HG02885 (cell line): Measurements from ENCODE around the gene ARL4D.
"Not testable (repeated sequence)": the region's sequence is repeated elsewhere in the genome, so short reads cannot be mapped to it uniquely, and the experiment has no call there.

Experiments
- ATAC-seq: cut with Tn5 transposase; IDR thresholded peaks from one replicate; pipeline ENCODE4 v1.9.1; 2021; ENCODE audit warnings: mild to moderate bottlenecking; ENCODE audit not compliant: unreplicated experiment, poor library complexity

Gene ARL4D, protein sequence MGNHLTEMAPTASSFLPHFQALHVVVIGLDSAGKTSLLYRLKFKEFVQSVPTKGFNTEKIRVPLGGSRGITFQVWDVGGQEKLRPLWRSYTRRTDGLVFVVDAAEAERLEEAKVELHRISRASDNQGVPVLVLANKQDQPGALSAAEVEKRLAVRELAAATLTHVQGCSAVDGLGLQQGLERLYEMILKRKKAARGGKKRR

DNA sequence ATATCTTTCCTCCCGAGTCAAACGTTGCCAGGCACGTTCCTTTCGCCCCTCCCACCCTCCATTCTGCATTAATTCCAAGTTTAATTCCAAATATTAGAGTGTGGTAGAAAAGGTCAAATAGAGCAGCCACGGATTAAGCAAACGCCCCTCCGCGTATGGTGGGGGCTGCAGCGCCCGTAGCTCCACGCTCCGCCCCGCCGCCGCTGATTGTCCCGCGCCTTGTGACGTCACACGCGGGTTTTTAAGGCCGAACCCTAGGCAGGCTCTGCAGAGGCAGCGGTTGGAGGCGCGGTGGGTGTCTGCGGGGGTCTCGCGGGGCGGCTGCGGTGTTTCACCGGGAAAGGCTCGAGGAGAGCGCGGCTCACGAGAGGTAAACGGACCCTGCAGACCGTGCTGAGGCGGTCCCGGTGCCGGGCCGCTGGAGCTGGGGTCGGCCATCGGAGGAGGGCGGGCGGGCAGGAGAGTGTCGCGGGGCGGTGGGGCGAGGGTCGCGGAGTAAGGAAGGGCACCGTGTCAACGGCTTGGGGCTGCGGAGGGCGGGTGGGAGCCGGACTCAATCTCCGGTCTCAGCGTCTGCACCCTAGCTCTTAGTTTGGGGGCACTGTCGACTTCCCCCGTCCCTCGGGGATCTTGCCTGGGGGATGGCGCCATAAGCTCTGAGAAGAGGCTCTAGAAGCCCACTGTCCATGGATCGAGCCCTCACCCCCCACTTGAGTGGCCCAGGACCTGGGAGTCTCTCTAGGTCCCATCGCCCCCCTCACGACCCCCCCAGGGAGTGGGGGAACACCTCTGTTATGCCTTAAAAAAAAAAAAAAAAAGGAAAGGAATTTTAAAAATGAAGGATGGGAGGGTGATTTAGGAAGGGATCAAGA lies at the start of gene ARL4D:
ARL4D (plus strand) TSS at position 270 of the 872 bp plus-strand sequence. CDS start 740 bp downstream, outside the sequence.
- ATAC-seq = peak; percentile 58

DNA sequence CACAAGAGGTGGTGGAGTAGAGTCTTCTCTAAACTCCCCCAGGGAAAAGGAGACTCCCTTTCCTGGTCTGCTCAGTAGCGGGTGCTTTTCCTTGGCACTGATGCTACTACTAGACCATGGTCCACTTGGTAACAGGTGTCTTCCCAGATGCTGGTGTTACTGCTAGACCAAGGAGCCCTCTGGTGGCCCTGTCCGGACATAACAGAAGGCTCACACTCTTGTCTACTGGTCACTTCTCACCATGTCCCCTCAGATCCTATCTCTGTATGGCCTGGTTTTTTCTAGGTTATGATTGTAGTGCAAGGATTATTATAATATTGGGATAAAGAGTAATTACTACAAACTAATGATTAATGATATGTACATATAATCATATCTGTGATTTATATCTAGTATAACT lies 49.7 kb upstream of the ARL4D start:
- ATAC-seq = no peak

DNA sequence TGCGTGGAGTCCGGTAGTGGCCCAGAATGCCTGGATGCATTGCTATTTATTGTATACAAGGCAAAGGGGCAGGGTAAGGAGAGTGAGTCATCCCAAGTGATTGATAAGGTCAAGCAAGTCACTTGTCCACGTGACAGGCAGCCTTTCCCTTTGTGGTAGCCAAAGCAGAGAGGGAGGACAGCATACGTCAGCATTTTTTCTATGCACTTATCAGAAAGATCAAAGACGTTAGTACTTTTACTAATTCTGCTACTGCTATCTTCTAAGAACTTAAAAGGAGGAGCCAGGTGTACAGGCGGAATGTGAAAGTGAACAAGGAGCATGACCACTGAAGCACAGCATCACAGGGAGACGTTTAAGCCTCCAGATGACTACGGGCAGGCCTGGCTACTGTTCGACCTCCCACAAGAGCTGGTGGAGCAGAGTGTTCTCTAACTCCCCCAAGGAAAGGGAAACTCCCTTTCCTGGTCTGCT lies 47.9 kb upstream of the ARL4D start:
- ATAC-seq = no peak

DNA sequence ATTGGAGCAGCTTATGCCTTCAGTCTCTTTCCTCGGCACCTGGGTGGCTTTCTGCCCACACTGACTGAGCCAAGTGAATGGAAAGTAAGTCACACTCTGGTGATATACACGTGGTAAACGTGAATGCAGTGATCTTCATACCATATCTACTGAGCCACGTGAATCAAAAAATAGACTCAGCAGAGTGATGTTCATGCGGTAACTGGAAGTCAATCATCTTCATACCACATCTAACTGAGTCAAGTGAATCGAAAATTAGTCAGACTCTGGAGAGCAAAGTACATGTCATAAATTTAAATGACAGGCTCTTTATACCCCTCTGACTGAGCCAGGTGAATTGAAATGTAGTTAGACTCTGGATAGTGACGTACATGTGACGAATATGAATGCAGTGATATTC lies 47.1 kb upstream of the ARL4D start:
- no peak for ATAC-seq

DNA sequence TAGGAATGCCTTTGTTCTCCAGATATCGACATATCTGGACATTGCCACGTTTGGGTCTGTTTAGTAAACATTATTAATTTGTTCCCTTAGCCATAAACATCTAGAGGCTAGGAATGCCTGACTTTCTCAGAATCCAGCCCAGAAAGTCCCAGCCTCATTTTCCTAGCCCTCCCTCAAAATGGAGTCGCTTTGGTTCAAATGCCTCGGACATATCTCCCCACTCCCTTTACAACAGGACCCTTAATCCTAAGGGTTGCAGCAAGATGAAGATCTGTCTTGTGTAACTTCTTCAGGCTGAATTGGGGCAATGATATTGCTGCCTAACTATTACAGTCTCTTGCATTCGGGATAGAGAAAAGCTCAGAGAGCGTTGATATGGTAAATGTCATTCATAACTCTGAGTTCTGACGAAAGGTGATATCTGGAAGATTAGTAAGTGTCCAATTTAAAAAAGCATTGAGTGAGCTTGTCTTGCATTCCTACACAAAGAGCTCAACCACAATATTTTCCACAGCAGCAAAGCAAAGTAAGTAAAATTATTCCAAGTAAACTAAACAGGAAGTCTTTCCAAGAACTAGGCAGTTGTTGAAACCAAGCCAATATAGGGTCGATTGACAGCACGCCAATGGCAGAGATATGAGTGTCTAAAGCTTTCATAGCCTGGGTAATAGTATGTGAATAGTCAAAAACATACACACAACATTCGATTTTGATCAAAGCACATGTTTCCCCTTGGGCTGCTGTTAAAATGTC lies 46.0 kb upstream of the ARL4D start:
- no peak for ATAC-seq

DNA sequence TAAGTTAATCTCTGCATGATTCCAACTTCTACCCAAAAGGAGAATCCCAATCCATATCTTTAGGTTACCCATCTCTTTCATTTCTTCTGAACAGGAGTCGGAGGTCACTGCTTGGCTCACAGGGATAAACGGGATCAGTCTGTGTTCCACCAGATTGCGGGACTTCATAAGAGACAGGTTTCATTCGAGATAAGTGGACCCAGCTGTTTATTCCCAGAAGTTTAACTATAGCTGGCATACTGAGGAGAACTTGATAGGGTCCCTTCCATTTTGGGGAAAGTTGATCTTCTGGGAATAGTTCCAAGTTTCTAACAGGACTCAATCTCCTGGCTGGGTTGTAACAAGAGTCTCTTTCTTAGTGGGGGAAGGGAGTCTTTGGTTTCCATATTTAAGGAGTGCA lies 45.4 kb upstream of the ARL4D start:
- ATAC-seq = no peak

DNA sequence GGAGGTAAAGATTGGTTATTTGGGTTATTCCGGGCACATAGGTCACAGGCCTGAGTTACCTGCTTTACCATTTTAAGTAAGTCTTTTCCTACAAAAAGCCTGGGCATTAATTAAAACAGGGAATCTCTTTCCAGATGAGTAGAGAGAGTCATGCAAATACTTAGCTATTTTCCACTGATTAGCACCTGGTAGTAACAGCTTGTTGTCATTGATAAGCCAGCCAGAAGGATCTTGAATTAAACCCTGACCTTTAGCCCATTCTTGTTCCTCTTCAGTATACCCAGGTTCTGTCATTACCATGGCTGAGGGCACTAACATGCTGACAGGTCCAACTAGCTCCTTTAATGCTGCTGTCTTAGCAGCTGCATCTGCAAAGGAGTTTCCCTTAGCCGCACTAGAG lies 44.4 kb upstream of the ARL4D start:
- ATAC-seq = no peak

DNA sequence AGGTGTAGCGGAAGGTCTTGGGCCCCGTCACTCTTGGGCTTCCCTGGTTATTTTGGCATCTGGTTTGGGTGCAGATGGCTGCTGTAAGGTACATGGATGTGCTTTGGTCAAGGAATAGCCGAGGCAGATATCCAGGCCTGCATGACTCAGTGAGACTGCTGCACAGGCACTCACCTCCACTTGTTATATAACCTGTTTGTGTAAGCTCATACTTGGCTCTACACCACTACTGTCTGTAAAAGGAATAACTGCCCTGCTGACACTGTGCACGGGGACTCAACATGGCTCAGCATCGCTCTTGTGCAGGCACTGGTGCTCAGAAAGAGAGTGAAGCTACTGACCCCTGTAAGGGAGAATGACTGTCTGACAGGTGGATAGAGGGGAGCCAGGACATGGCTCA lies 42.3 kb upstream of the ARL4D start:
- ATAC-seq = no peak

DNA sequence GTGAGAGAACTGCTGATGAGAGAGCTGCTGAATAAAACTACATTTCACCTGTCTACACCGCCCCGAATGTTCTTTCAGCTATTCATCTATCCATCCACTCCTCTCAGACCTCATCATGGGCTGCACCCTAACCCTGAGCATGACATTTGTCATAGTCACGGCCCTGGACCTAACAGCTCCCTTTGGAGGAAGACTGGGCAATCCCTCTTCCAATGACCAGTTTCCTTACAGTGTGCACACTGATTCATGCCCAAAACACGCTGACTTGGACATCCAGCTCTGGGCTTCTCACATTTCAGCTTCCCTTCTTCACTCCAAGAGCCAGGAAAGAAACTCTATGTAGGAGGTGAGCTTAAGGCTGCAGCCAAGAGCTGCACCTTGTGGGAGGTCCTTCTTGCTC lies 41.8 kb upstream of the ARL4D start:
- ATAC-seq = no peak

DNA sequence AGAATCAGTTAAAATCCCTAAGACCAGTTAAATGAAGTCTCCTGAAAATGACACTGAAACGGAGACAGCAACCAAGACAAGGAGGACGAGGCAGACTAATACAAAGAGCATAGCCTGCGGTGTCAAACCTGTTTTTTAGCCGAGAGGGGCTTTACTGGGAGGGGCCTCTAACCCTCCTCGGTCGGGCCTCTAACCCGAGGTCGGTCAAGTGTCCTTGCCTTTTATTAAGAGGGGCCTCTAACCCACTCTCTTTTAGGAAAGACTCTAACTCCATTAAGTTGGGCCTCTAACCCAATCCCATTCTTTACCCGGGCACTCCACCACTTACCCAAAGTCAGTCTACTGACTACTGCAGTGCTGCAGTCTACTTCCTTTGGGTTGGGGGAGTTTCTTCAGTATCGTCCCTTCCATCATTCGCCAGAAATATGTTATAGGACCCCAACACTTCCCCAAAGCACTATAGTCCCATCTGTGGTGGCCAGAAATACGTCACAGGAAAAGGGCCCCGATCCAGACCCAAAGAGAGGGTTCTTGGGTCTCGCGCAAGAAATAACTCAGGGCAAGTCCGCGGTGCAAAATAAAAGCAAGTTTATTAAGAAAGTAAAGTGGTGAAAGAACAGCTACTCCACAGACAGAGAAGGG lies 39.2 kb upstream of the ARL4D start:
- ATAC-seq = no peak

DNA sequence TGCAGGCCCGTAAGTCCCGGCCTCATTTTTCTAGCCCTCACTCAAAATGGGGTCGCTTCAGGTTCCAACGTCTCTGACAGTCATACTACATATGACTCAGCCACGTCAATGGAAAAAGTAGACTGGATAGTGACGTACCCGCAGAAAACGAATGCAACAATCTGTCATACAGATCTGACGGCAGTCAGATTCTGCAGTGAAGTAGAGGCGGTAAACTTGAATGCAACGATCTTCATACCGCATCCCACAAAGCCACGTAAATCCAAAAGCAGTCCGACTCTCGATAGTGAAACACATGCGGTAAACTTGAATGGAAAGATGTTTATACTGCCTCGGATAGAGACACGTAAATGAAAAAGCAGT lies 38.4 kb upstream of the ARL4D start:
- peak; percentile 26 for ATAC-seq

DNA sequence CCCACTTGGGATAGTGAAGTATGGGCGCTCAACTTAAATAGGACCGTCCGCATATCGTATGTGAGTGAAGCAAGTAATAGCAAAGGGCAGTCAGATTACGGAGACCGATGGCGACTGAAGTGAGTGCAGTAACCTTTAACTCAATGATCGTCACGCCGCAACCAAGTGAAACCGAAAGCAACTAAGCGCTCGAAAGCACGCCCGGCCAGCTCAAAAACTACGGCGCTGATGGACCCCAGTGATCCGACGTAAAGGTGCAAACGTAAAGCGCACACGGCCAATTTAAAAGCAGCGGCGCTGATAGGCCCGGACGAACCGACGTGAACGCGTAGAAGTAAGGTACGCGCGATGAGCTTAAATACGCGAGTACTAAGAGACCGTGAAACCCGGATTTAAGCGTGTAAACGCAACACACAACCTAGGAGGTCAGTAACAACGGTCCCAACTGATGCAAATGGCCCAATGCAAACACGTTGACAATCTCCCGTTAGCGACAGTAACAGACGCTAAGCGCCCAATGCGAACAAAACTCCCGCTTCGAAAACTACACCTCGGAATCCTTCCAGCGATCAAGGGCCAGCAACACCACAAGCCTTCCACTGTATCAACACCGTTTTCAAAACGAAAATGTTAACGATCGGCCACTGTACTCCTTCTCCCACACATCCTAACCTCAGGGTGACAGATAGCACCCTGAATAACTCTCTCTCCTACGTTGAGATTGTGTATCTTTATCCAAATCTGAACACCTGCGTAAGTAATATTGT lies 37.9 kb upstream of the ARL4D start:
- ATAC-seq = peak; percentile 73

DNA sequence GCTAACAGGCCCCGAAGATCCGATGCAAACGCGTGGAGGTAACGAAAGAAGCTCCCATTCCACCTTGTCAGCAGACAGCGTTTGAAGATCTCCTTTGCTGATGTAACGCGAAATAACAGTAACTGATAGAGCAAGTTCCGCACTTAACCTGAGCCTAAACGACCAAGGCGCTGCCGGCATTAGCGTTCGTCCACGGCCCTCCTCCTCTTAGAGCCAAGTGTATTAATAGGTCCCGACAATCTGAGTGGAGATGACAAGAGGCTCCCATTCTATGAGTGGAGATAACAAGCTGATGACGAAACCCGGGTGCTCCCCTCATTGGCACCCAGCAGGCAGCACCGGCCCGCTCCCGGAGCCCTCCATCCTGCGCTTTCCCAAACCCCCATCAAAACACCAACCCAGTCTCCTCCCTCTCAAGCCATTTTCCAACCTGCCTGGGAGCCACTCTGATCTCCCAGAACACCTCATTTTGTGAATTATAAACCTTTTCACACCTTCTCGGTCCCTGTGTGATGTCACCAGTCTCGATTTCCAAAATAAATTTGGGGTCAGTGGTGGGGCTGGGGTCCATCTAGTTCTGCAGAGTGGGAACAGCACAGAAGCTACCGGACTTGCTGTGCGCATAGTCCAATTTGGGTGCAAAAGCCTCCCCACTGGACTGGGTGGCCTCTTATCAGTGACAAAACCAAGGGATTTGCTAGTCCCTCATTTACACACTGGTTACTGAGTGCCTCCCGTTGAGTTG lies 35.4 kb upstream of the ARL4D start:
- no peak for ATAC-seq

DNA sequence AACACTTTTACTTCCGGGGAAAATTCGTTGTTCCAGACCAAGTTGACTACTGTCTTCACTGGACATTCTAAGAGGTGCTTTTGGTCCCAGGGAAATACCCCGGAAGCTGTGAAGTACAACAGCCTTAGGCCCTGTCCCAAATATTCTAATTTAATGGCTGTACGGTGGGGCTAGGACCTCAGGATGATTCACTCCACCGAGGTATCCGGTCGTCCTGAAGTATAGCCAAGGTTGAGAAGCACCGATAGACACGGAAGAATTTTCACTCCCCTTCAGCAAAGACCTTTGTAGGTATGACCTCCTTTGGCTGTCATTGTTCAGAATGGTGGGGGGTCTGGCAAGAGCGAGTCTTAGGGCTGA lies 34.9 kb upstream of the ARL4D start:
- no peak for ATAC-seq

DNA sequence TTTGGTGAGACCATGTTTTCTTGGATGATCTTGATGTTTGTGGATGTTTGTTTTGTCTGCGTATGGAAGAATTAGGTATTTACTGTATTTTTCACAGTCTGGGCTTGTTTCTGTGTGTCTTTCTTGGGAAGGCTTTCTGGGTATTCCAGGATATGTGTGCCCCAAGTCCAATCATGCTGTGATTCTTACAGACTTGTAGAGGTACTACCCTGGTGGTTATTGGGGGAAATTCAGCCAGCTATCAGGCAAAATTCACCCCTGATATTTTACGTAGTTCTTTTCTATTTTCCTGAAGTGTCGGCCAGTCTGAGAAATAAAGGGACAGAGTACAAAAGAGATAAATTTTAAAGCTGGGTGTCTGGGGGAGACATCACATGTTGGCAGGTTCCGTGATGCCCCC lies 33.4 kb upstream of the ARL4D start:
- no peak for ATAC-seq

DNA sequence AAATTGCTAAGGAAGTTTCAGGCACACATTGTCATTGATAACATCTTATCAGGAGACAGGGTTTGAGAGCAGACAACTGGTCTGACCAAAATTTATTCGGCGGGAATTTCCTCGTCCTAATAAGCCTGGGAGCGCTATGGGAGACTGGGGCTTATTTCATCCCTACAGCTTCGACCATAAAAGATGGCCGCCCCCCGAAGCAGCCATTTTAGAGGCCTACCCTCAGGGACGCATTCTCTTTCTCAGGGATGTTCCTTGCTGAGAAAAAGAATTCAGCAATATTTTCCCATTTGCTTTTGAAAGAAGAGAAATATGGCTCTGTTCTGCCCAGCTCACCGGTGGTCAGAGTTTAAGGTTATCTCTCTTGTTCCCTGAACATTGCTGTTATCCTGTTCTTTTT lies 32.9 kb upstream of the ARL4D start:
- ATAC-seq = not testable (repeated sequence)

DNA sequence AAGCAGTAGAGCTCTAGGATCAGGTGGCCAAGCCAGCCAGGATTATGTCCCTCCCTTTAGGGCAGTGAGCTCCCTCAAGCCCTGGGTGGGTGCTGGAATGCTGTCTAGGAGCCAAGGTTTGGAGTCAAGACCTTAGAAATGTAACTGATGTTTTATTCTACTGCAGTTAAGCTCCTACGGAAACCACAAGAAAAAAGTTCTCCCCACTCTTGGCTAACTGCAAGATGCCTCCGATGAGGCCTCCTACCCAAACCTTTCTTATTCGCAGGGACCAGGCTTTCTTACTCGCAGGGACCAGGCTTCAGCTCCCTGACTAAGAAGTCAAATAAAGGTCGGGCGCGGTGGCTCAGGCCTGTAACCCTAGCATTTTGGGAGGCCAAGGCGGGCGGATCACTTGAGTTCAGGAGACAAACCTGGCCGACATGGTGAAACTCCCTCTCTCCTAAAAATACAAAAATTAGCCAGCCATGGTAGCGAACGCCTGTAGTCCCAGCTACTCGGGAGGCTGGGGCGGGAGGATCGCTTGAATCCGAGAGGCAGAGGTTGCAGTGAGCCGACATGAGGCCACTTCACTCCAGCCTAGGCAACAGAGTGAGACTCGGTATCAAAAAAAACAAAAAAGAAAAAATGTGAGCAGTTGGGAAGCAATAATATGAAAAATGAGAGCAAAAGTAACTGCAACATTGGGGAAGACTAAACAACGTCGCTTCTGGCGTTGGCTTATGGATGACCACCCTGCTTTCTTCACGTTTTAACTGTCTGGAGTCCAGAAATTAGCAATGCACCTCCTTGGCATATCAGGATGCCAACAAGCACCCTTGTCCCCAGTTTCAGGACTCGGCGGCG lies 31.7 kb upstream of the ARL4D start:
- no peak for ATAC-seq

DNA sequence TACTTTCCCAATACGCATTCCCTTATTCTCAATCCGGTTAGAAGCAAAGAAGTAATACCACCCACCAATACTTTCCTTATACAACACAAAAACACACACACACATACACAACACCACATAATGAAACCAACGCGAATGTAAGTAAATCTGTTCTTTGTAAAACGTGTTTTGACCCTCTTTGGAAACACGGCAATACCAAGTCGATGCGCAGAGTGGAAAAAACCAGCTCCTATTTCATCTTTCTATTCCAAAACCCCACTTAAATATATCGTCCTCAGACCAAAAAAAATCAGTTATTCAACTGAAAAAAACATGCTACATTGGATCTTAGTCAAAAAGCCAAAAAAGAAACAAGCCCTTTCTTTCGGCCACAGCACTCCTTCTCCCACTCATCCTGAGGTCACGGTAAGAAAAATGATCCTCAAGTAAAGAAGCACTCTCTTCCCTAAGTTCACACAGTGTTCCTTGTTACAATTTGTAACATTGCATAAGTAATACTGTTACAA lies 31.0 kb upstream of the ARL4D start:
- peak; percentile 37 for ATAC-seq
